Measurements from ENCODE around the gene PLEKHG4. TPM values are rescaled to one million over a fixed set of nuclear protein-coding genes. Genes with fewer than 3 reads are reported as not detected.

The PLEKHG4 gene
- total RNA-seq, 2 experiments from 2014 or later: 13.1 to 14.0 TPM

DNA sequence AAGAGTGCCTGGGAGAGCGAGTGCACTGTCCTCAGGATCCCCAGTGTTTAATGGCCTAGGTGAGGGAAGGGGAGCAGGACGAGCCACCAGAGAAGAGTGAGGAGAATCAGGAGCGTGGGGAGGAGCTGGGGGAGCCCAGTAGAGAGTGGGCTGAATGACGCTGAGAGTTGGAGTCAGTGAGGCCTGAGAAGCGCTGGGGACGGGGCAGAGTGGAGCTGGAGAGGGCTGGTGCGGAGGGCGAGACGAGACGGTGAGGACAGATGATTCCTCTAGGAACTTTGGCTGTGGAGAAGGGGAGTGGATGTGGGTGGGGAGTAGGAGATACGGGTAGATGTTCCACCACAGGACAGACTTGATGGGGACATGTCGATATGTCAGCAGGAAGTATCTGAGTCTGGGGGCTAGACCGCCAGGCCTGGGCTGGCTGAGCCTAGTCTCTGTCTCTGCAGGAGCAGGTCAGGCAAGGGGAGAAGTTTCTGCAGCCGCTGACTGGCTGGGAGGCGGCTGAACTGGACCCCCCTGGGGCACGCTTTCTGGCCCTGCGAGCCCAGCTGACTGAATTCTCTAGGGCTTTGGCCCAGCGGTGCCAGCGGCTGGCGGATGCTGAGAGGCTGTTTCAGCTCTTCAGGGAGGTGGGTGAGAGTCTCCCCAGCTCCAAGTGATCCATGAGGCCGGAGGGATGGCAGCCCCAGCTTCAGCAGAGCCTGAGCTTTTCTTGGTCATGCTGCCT lies 4.7 kb downstream of the PLEKHG4 start:
- Histone ChIP-seq H3K27me3 (ENCODE audit: control insufficient read depth in 1 of 2, insufficient read depth in 2 of 2, low read length in 2 of 2) (no peaks in the 10 kb centered on the region), H3K27ac (ENCODE audit: low read depth in 1 of 2, low read length in 2 of 2) (no peak overlapping the region), H3K4me1 (ENCODE audit: insufficient read depth, low read length) (peaks cover 9% of the 10 kb centered on the region), H3K36me3 (ENCODE audit: insufficient read depth, low read length) (peaks cover 3% of the 10 kb centered on the region), H3K9me3 (ENCODE audit: control insufficient read depth in 1 of 2, insufficient read depth in 1 of 2, low read length in 2 of 2) (no peaks in the 10 kb centered on the region), H3K4me3 (ENCODE audit: low read length) (no peak overlapping the region)
- no peak overlapping the region for H3K4me3 Mint-ChIP-seq
- peaks cover 14% of the 10 kb centered on the region for H3K36me3 Mint-ChIP-seq (ENCODE audit: low read depth)
- DNase-seq (no peak), ATAC-seq (ENCODE audit: poor library complexity) (no peak)
- no peaks in the 10 kb centered on the region for H3K27me3 Mint-ChIP-seq
- ChIA-PET POLR2A (no interaction called here), CTCF (no interaction called here)
- no peak overlapping the region for H3K27ac Mint-ChIP-seq
- H3K9me3 Mint-ChIP-seq: no peaks in the 10 kb centered on the region
- no peaks in the 10 kb centered on the region for H3K4me1 Mint-ChIP-seq (ENCODE audit: low read depth)
- intact Hi-C loops (cut with DNase I, micrococcal nuclease): loop anchor here in 1 of 2 experiments (10.0 kb wide), 1 partner anchor 191 kb away; no protein-coding TSS in a partner anchor
- TF ChIP-seq, protein P1, sequence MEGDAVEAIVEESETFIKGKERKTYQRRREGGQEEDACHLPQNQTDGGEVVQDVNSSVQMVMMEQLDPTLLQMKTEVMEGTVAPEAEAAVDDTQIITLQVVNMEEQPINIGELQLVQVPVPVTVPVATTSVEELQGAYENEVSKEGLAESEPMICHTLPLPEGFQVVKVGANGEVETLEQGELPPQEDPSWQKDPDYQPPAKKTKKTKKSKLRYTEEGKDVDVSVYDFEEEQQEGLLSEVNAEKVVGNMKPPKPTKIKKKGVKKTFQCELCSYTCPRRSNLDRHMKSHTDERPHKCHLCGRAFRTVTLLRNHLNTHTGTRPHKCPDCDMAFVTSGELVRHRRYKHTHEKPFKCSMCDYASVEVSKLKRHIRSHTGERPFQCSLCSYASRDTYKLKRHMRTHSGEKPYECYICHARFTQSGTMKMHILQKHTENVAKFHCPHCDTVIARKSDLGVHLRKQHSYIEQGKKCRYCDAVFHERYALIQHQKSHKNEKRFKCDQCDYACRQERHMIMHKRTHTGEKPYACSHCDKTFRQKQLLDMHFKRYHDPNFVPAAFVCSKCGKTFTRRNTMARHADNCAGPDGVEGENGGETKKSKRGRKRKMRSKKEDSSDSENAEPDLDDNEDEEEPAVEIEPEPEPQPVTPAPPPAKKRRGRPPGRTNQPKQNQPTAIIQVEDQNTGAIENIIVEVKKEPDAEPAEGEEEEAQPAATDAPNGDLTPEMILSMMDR (IDR thresholded peaks at IDR 0.05): no peak

DNA sequence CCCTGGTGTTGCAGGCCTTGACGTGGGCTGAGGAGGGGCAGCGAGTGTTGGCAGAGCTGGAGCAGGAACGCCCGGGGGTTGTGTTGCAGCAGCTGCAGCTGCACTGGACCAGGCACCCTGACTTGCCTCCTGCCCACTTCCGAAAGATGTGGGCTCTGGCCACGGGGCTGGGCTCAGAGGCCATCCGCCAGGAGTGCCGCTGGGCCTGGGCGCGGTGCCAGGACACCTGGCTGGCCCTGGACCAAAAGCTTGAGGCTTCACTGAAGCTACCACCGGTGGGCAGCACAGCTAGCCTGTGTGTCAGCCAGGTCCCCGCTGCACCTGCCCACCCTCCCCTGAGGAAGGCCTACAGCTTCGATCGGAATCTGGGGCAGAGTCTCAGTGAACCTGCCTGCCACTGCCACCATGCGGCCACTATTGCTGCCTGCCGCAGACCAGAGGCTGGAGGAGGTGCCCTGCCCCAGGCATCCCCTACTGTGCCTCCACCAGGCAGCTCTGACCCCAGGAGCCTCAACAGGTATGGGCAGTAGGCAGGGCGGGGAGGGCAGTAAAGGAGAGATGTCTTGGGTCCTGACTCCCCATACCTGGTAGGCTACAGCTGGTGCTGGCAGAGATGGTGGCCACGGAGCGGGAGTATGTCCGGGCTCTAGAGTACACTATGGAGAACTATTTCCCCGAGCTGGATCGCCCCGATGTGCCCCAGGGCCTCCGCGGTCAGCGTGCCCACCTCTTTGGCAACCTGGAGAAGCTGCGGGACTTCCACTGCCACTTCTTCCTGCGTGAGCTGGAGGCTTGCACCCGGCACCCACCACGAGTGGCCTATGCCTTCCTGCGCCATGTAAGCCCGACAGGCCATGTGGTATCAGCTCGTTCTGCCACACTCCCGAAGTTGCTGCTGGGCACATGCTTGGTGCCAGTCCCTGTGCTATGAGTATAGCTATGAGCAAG lies 5.6 kb downstream of the PLEKHG4 start:
- H3K9me3 ChIP-seq (ENCODE audit: control insufficient read depth in 1 of 2, insufficient read depth in 1 of 2, low read length in 2 of 2): no peaks in the 10 kb centered on the region
- no peak overlapping the region for H3K27ac Mint-ChIP-seq
- no peak overlapping the region for H3K4me3 Mint-ChIP-seq
- H3K36me3 ChIP-seq (ENCODE audit: insufficient read depth, low read length): peaks cover 3% of the 10 kb centered on the region
- no peak overlapping the region for H3K27ac ChIP-seq (ENCODE audit: low read depth in 1 of 2, low read length in 2 of 2)
- no peaks in the 10 kb centered on the region for H3K4me1 Mint-ChIP-seq (ENCODE audit: low read depth)
- no peak for ATAC-seq (ENCODE audit: poor library complexity)
- no peaks in the 10 kb centered on the region for H3K27me3 Mint-ChIP-seq
- ChIA-PET CTCF (no interaction called here), POLR2A (no interaction called here)
- intact Hi-C loops (cut with DNase I, micrococcal nuclease): loop anchor here in 1 of 2 experiments (10.0 kb wide), 1 partner anchor 190 kb away; no protein-coding TSS in a partner anchor
- H3K4me1 ChIP-seq (ENCODE audit: insufficient read depth, low read length): peaks cover 9% of the 10 kb centered on the region
- H3K4me3 ChIP-seq (ENCODE audit: low read length): no peak overlapping the region
- H3K9me3 Mint-ChIP-seq: no peaks in the 10 kb centered on the region
- TF ChIP-seq, protein P1 (IDR thresholded peaks at IDR 0.05): no peak
- H3K27me3 ChIP-seq (ENCODE audit: control insufficient read depth in 1 of 2, insufficient read depth in 2 of 2, low read length in 2 of 2): no peaks in the 10 kb centered on the region
- peaks cover 14% of the 10 kb centered on the region for H3K36me3 Mint-ChIP-seq (ENCODE audit: low read depth)
- no peak for DNase-seq

DNA sequence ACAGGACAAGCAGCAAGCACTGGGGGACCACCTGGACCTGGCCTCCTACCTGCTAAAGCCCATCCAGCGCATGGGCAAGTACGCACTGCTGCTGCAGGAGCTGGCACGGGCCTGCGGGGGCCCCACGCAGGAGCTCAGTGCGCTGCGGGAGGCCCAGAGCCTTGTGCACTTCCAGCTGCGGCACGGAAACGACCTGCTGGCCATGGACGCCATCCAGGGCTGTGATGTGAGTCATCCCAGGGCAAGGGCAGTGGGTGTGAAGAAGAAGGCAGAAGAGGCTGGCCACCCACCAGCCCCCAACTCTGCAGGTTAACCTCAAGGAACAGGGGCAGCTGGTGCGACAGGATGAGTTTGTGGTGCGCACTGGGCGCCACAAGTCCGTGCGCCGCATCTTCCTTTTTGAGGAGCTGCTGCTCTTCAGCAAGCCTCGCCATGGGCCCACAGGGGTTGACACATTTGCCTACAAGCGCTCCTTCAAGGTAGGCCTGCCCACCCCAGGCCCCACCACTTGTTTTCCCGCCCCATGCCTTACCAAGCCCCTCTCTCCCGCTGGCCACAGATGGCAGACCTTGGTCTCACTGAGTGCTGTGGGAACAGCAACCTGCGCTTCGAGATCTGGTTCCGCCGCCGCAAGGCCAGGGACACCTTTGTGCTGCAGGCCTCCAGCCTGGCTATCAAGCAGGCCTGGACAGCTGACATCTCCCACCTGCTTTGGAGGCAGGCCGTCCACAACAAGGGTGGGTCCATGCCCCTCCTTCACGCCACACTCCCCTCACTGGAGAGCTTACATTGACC lies 7.3 kb downstream of the PLEKHG4 start:
- Mint-ChIP-seq H3K36me3 (ENCODE audit: low read depth) (peaks cover 14% of the 10 kb centered on the region), H3K4me3 (no peak overlapping the region), H3K27me3 (no peaks in the 10 kb centered on the region), H3K9me3 (no peaks in the 10 kb centered on the region), H3K4me1 (ENCODE audit: low read depth) (no peaks in the 10 kb centered on the region), H3K27ac (no peak overlapping the region)
- no peaks in the 10 kb centered on the region for H3K27me3 ChIP-seq (ENCODE audit: control insufficient read depth in 1 of 2, insufficient read depth in 2 of 2, low read length in 2 of 2)
- no peaks in the 10 kb centered on the region for H3K9me3 ChIP-seq (ENCODE audit: control insufficient read depth in 1 of 2, insufficient read depth in 1 of 2, low read length in 2 of 2)
- no peak overlapping the region for H3K4me3 ChIP-seq (ENCODE audit: low read length)
- ATAC-seq (ENCODE audit: poor library complexity) (no peak), DNase-seq (no peak)
- no peak overlapping the region for H3K27ac ChIP-seq (ENCODE audit: low read depth in 1 of 2, low read length in 2 of 2)
- intact Hi-C loops (cut with DNase I, micrococcal nuclease): loop anchor here in 1 of 2 experiments (1.0 to 10.0 kb wide), 2 partner anchors 30 to 188 kb away; no protein-coding TSS in a partner anchor
- ChIA-PET POLR2A (no interaction called here), CTCF (no interaction called here)
- H3K36me3 ChIP-seq (ENCODE audit: insufficient read depth, low read length): peaks cover 3% of the 10 kb centered on the region
- TF ChIP-seq, protein P1 (IDR thresholded peaks at IDR 0.05): no peak
- peaks cover 14% of the 10 kb centered on the region for H3K4me1 ChIP-seq (ENCODE audit: insufficient read depth, low read length)
